ENCODE data around the gene TAF1B.

The TAF1B gene

GRCh38 chr2:9980520-9980919, 137.2 kb downstream of the TAF1B start:
- in situ Hi-C loops (cut with MboI; ENCODE audit: low sequenced_read_pairs), result no loop called here

- in situ Hi-C loops (cut with MboI; ENCODE audit: low sequenced_read_pairs), result no loop called here
Measured at GRCh38 chr2:9981655-9982054, 138.4 kb downstream of the TAF1B start.

GRCh38 chr2:9982248-9982647, 139.0 kb downstream of the TAF1B start:
- in situ Hi-C loops (cut with MboI; ENCODE audit: low sequenced_read_pairs), result no loop called here

- in situ Hi-C loops (cut with MboI; ENCODE audit: low sequenced_read_pairs), result no loop called here
Measured at GRCh38 chr2:9982891-9983290, 139.6 kb downstream of the TAF1B start.

- in situ Hi-C loops (cut with MboI; ENCODE audit: low sequenced_read_pairs), result no loop called here
Measured at GRCh38 chr2:9983401-9984216, 140.3 kb downstream of the TAF1B start.
